ENCODE measurements around the gene EPN2.
"Not testable (repeated sequence)": the region's sequence is repeated elsewhere in the genome, so short reads cannot be mapped to it uniquely, and the experiment has no call there.

Gene EPN2

GRCh38 chr17:19347323-19348080 lies 110.3 kb downstream of the EPN2 start:
- no peak for DNase-seq

GRCh38 chr17:19348081-19348650 lies 111.0 kb downstream of the EPN2 start:
- no peak for DNase-seq

GRCh38 chr17:19348806-19349205 lies 111.6 kb downstream of the EPN2 start:
- DNase-seq, result no peak

GRCh38 chr17:19353401-19353800 lies 116.2 kb downstream of the EPN2 start:
- not testable (repeated sequence) for DNase-seq

- DNase-seq, result no peak
Observed at GRCh38 chr17:19354748-19355147, 117.6 kb downstream of the EPN2 start.

GRCh38 chr17:19357351-19357750 lies 120.2 kb downstream of the EPN2 start:
- no peak for DNase-seq

GRCh38 chr17:19357761-19358160 lies 120.6 kb downstream of the EPN2 start:
- DNase-seq, result no peak

- DNase-seq, result no peak
Observed at GRCh38 chr17:19359151-19359550, 122.0 kb downstream of the EPN2 start.

- no peak for DNase-seq
Observed at GRCh38 chr17:19359856-19360255, 122.7 kb downstream of the EPN2 start.

GRCh38 chr17:19360772-19361171 lies 123.6 kb downstream of the EPN2 start:
- DNase-seq, result no peak

GRCh38 chr17:19361326-19361725 lies 124.2 kb downstream of the EPN2 start:
- no peak for DNase-seq

- DNase-seq, result no peak
Observed at GRCh38 chr17:19361944-19362276, 124.7 kb downstream of the EPN2 start.

GRCh38 chr17:19362277-19363113 lies 125.3 kb downstream of the EPN2 start, which contains the start of gene B9D1:
Gene B9D1 (minus strand): TSS chr17:19362723. CDS start chr17:19362569, 154 bp downstream.
- peak; percentile 93 for DNase-seq

- DNase-seq, result no peak
Observed at GRCh38 chr17:19363114-19363438, 125.9 kb downstream of the EPN2 start.

GRCh38 chr17:19363460-19364035 lies 126.4 kb downstream of the EPN2 start:
- DNase-seq, result no peak

- no peak for DNase-seq
Observed at GRCh38 chr17:19364699-19365498, 127.7 kb downstream of the EPN2 start.

- DNase-seq, result no peak
Observed at GRCh38 chr17:19365499-19365817, 128.3 kb downstream of the EPN2 start.

- no peak for DNase-seq
Observed at GRCh38 chr17:19365833-19366636, 128.9 kb downstream of the EPN2 start.

GRCh38 chr17:19366637-19366972 lies 129.4 kb downstream of the EPN2 start:
- DNase-seq, result no peak

- no peak for DNase-seq
Observed at GRCh38 chr17:19368229-19368628, 131.1 kb downstream of the EPN2 start.

GRCh38 chr17:19369107-19369778 lies 132.1 kb downstream of the EPN2 start:
- DNase-seq, result no peak

Data from effector CD4-positive, alpha-beta T cell (primary cell).